D721Med (cell line): ENCODE results near the gene TBATA.

Source experiments
- DNase-seq: peaks from one replicate; pipeline ENCODE4 v3.0.0; 2011; ENCODE audit warnings: low spot score; ENCODE audit not compliant: insufficient read length
- FAIRE-seq: peaks from 2 replicates; lab custom pipeline; 2011; peaks lifted over from hg19 to GRCh38; lab: Jason Lieb, UNC
- TF ChIP-seq, protein P1 (sequence below): IDR thresholded peaks from 2 replicates; pipeline ENCODE4 v1.5.1; 2012; ENCODE audit warnings: mild to moderate bottlenecking, control low read depth; ENCODE audit not compliant: insufficient read depth; ENCODE audit errors: missing control alignments

TBATA gene

GRCh38 chr10:70765794-70766594 is 19.2 kb downstream of the TBATA start:
- FAIRE-seq = no peak
- no peak for DNase-seq
- TF ChIP-seq, protein P1, sequence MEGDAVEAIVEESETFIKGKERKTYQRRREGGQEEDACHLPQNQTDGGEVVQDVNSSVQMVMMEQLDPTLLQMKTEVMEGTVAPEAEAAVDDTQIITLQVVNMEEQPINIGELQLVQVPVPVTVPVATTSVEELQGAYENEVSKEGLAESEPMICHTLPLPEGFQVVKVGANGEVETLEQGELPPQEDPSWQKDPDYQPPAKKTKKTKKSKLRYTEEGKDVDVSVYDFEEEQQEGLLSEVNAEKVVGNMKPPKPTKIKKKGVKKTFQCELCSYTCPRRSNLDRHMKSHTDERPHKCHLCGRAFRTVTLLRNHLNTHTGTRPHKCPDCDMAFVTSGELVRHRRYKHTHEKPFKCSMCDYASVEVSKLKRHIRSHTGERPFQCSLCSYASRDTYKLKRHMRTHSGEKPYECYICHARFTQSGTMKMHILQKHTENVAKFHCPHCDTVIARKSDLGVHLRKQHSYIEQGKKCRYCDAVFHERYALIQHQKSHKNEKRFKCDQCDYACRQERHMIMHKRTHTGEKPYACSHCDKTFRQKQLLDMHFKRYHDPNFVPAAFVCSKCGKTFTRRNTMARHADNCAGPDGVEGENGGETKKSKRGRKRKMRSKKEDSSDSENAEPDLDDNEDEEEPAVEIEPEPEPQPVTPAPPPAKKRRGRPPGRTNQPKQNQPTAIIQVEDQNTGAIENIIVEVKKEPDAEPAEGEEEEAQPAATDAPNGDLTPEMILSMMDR = no peak

DNA sequence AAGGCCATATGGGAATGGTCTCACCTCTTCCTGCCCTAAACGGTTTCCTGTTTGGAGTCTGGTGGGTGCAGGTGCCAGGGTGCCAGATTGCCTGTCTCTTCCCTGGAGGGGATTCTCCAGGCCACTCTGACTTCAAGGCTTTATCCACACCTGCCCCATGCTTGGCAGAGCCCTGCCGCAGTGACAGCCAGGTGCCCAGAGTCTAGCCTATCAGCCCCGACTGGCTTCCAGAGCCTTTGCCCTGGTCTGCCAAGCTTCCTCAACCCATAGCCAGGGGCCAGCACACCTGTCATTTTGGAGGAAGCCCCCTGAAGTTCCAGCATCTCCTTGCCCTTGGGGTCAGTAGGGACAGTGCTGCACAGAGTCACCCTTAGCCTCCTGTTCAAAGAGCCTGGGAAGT is 21.6 kb downstream of the TBATA start:
- FAIRE-seq (no peak), DNase-seq (no peak)
- TF ChIP-seq, protein P1 = no peak

- TF ChIP-seq, protein P1 = no peak
- DNase-seq (no peak), FAIRE-seq (no peak)
Measured at GRCh38 chr10:70762441-70763175, 22.6 kb downstream of the TBATA start.

- DNase-seq = no peak
- FAIRE-seq = no peak
- TF ChIP-seq, protein P1 = no peak
Measured at GRCh38 chr10:70761727-70762350, 23.3 kb downstream of the TBATA start.

DNA sequence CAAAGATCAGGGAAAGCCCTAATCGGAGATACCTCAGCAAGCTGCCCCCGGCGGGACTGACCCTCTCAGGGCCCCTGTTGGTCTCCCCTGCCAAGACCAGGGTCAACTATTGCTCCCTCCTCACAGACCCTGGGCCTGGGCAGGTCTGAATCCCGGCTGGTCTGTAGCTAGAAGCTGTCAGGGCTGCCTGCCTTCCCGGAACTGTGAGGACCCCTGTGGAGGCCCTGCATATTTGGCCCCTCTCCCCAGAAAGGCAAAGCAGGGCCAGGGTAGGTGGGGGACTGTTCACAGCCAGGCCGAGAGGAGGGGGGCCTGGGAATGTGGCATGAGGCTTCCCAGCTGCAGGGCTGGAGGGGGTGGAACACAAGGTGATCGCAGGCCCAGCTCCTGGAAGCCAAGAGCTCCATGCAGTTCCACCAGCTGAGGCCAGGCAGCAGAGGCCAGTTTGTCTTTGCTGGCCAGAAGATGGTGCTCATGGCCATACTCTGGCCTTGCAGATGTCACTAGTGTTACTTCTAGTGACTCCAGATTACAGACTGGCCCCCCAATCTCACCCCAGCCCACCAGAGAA is 24.1 kb downstream of the TBATA start:
- FAIRE-seq = no peak
- DNase-seq = no peak
- TF ChIP-seq, protein P1 = no peak

DNA sequence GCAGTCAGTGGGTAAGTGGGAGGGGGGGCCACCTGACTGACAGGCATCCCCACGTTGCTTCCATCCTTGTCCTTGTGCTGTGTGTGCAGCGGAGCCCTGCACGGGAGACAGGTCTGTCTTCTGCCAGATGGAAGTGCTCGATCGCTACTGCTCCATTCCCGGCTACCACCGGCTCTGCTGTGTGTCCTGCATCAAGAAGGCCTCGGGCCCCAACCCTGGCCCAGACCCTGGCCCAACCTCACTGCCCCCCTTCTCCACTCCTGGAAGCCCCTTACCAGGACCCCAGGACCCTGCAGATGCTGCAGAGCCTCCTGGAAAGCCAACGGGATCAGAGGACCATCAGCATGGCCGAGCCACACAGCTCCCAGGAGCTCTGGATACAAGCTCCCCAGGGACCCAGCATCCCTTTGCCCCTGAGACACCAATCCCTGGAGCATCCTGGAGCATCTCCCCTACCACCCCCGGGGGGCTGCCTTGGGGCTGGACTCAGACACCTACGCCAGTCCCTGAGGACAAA is 24.8 kb downstream of the TBATA start:
- TF ChIP-seq, protein P1 = no peak
- FAIRE-seq = no peak

More for the DNA sequence above, 24.8 kb downstream of the TBATA start:
- DNase-seq = no peak
